GM12875 (cell line): ENCODE data around the gene ATP5MC2.

Experiments
- H3K4me3 ChIP-seq: one replicate; pipeline ENCODE4 v1.5.1; 2011; ENCODE audit warnings: low read depth, low read length, control low read depth
- TF ChIP-seq, protein P1 (sequence below): IDR thresholded peaks from 2 replicates; pipeline ENCODE4 v1.5.1; 2011; ENCODE audit warnings: low read depth, mild to moderate bottlenecking, control low read depth, inconsistent platforms, low read length, moderate library complexity, borderline replicate concordance; ENCODE audit not compliant: insufficient read depth

ATP5MC2 gene

GRCh38 chr12:53664191-53664590, 11.7 kb downstream of the ATP5MC2 start:
- TF ChIP-seq, protein P1, sequence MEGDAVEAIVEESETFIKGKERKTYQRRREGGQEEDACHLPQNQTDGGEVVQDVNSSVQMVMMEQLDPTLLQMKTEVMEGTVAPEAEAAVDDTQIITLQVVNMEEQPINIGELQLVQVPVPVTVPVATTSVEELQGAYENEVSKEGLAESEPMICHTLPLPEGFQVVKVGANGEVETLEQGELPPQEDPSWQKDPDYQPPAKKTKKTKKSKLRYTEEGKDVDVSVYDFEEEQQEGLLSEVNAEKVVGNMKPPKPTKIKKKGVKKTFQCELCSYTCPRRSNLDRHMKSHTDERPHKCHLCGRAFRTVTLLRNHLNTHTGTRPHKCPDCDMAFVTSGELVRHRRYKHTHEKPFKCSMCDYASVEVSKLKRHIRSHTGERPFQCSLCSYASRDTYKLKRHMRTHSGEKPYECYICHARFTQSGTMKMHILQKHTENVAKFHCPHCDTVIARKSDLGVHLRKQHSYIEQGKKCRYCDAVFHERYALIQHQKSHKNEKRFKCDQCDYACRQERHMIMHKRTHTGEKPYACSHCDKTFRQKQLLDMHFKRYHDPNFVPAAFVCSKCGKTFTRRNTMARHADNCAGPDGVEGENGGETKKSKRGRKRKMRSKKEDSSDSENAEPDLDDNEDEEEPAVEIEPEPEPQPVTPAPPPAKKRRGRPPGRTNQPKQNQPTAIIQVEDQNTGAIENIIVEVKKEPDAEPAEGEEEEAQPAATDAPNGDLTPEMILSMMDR, result no peak
- no peak overlapping the region for H3K4me3 ChIP-seq

DNA sequence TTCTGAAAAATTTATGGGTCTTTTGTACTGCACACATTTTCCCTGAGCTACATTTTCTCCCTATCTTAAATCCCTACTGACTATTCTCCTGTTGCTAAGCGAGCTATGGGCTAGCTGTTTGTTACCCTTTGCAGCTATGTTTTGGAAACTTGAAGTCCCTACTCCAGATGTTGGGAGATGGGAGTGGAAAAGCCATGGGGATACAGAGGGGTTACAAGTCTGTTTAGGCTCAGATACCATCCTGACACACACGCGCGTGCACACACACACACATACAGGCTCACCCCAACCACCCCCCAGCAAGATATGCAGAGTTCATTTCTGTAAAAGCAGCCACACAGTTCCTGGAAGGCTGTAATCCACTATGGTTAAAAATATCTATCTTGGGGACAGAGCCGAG, 15.8 kb downstream of the ATP5MC2 start:
- TF ChIP-seq, protein P1, result no peak
- H3K4me3 ChIP-seq, result no peak overlapping the region

- TF ChIP-seq, protein P1, result no peak
- H3K4me3 ChIP-seq, result no peak overlapping the region
Measured at GRCh38 chr12:53659571-53659981, 16.3 kb downstream of the ATP5MC2 start.

DNA sequence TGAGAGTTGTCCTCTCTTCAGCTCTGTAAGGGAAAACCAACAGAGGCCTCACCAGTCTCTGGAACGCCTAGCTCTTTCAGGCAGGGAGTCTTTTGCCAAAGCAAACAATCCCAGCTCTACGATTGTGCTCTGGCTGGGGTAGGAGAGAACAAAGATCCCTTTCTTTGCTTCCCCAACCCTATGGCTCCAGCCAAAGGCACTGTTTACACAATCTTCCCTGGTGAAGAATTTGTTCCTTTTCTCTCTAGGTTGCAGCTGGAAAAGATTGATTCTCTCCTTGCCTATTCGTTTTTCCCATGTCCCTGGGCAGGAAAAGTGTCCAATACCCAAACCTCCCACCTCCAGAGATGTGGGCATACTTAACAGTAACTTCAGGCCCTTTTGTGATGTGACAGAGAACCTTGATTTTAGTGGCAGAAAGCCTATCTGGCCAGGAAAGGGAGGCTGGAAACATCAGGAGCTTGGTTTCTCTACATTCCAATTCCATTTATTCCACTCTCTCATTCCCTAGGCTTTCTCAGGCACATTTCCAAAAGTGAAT, 16.8 kb downstream of the ATP5MC2 start:
- TF ChIP-seq, protein P1, result no peak
- H3K4me3 ChIP-seq, result no peak overlapping the region

DNA sequence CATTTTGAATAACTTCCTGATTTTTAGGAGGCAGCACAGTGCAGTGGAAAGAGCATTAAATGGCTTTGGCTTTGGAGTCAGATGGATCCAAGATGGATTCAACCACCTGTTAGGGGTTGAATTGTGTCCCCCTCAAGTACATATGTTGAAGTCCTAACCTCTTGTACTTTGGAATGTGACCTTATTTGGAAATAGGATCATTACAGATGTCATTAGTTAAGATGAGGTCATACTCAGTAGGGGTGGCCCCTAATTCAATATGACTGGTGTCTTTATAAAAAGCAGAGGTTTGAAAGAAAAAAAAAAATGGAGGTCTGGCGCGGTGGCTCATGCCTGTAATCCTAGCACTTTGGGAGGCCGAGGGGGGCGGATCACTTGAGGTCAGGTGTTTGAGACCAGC, 18.8 kb downstream of the ATP5MC2 start:
- TF ChIP-seq, protein P1, result no peak

GRCh38 chr12:53653595-53653994, 22.3 kb downstream of the ATP5MC2 start:
- TF ChIP-seq, protein P1, result no peak
- no peak overlapping the region for H3K4me3 ChIP-seq

More for the DNA sequence above, 18.8 kb downstream of the ATP5MC2 start:
- no peak overlapping the region for H3K4me3 ChIP-seq

DNA sequence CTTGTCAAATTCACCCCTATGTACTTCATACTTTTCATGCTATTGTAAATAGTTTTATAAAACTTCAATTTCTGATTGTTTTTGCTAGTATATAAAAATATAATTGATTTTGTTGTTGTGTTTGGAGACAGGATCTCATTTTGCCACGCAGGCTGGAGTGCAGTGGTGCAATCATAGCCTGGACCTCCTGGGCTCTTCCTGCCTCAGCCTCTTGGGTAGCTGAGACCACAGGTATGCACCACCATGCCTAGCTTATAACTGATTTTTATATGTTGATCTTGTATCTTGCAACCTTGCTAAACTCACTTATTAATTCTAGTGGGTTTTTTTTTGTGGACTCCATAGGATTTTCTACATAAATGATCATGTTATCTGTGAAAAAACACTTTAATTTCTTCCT, 23.5 kb downstream of the ATP5MC2 start:
- TF ChIP-seq, protein P1, result no peak
- no peak overlapping the region for H3K4me3 ChIP-seq
